HG02973 (cell line): ENCODE data around the gene TBL1XR1.

Experiments used
- ATAC-seq: cut with Tn5 transposase; IDR thresholded peaks from one replicate; pipeline ENCODE4 v1.9.1; 2021; ENCODE audit warnings: moderate library complexity; ENCODE audit not compliant: unreplicated experiment

TBL1XR1 gene

GRCh38 chr3:177110386-177110785 lies 86.9 kb downstream of the TBL1XR1 start:
- no peak for ATAC-seq

- no peak for ATAC-seq
These were observed 87.5 kb downstream of the TBL1XR1 start for GRCh38 chr3:177109688-177110330.

- no peak for ATAC-seq
These were observed 88.6 kb downstream of the TBL1XR1 start for GRCh38 chr3:177108648-177109047.

- no peak for ATAC-seq
These were observed 89.6 kb downstream of the TBL1XR1 start for GRCh38 chr3:177107461-177108239.

- ATAC-seq: no peak
These were observed 90.7 kb downstream of the TBL1XR1 start for GRCh38 chr3:177106594-177106993.

- ATAC-seq: no peak
These were observed 91.1 kb downstream of the TBL1XR1 start for GRCh38 chr3:177106184-177106583.

DNA sequence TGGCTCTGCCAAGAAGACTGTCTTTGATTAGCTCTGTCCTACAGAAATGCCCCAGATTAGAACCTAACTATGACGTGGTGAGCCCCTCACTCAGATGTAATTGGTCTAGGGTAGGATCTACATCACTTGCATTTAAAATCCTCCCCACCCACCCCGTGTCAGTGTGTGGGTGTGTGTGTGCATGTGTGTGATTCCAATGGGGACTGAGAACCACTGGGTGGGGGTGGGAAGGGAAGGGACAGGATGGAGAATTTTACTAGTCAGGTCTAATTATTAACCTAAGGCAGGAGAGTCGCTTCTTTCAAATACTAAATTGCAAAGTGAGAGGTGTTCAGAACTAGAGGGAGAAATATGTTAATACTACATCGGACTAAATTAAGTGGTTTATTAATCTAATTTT lies 91.7 kb downstream of the TBL1XR1 start:
- no peak for ATAC-seq

- no peak for ATAC-seq
These were observed 92.8 kb downstream of the TBL1XR1 start for GRCh38 chr3:177104299-177104992.

GRCh38 chr3:177102553-177102952 lies 94.7 kb downstream of the TBL1XR1 start:
- no peak for ATAC-seq

GRCh38 chr3:177098551-177098950 lies 98.7 kb downstream of the TBL1XR1 start:
- no peak for ATAC-seq

DNA sequence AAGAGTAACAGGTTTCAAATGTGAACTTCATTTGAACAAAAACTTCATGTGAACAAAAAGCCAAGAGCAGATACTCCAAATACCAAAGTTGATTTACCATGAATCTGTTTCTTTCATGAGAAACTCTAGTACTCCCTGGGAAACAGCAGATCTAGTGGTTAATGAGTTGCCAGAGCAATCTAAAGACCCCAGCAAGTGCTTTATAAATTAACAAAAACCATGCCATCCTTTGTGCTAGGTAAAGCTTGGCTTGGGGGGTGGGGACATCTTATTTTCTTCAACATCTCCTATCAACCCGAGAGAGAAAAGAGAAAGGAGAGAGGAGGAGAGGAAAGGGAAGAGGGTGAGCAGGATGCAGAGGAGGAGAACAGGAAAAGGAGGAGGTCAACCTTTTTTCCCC lies 100.7 kb downstream of the TBL1XR1 start:
- ATAC-seq: no peak

GRCh38 chr3:177093966-177094365 lies 103.3 kb downstream of the TBL1XR1 start:
- ATAC-seq: no peak

DNA sequence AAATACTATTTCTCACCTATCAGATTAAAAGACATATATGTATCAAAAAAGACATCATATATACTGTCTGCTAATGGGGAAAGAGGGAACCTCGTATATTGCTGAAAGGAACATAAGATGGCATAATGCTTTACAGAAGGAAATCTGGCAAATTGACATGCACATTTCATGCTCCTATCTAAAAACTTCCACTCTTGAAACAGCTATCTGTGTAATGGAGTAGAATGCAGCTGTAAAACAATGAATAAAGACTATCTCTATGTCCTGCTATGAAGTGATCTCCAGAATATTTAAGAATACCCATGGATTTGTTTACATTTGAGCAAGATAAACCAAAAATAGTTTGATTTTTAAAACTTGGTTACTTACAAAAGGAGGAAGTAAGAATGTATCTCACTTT lies 107.4 kb downstream of the TBL1XR1 start:
- ATAC-seq: no peak

DNA sequence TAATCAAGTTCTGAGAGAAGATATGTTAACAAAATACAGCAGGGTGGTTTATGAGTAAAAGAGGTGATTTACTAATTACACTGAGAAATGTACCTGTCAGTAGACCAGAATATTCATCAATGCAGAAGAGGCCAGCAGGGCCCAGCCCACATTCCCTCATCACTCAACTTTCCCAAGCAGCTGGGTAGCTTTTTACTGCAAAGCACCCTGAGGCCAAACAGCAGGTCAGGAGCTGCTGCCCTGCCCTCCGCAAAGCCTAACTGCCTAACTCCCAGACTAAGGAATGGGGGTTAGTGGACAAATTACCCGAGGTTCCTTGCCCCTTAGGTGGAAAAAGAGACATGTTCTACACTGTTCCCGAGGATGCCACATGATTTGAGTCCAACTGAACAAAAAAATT lies 108.2 kb downstream of the TBL1XR1 start:
- ATAC-seq: no peak

- no peak for ATAC-seq
These were observed 111.5 kb downstream of the TBL1XR1 start for GRCh38 chr3:177085794-177086193.

GRCh38 chr3:177084616-177085015 lies 112.7 kb downstream of the TBL1XR1 start:
- ATAC-seq: no peak

GRCh38 chr3:177080122-177080521 lies 117.2 kb downstream of the TBL1XR1 start:
- no peak for ATAC-seq

- ATAC-seq: no peak
These were observed 117.6 kb downstream of the TBL1XR1 start for GRCh38 chr3:177079684-177080083.

DNA sequence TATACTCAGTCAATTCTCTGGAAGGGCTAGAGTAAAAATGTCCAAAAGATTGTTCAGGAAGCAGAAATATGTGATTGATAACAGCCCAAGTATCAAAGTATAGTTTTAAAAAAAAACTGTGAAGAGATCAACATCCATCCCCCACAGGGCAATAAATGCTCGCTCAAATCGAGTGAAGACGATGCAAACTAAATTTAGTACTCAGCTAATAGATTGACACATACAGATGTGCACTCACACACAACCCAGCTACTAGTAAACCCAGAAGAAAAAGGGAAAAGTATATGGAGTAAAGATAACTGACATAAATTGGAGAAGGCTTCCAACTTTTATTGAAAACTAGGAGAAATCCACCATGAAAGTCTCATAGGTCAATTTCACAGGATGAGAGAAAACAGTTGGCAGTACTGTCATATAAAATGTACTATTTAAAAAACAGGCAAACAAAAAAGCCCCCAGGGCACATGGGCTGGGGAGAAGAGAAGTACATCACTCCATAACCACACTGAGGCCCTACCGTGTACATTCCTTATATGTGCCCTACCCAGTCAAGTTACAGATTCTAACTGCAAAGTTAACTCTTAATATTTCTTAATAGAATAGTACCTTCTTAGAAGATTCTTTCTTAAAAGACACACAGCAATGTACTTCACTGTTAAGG lies 125.7 kb downstream of the TBL1XR1 start:
- ATAC-seq: no peak

- no peak for ATAC-seq
These were observed 127.6 kb downstream of the TBL1XR1 start for GRCh38 chr3:177069514-177070329.

GRCh38 chr3:177068967-177069366 lies 128.3 kb downstream of the TBL1XR1 start:
- ATAC-seq: no peak
